Testis (tissue), 3 donors: Measurements from ENCODE around the gene RC3H2. TPM values are rescaled to one million over a fixed set of nuclear protein-coding genes. Genes with fewer than 3 reads are reported as not detected.

ENCODE experiments used
- DNase-seq: peaks from one replicate; pipeline ENCODE4 v3.0.0-alpha.2; 2019
- H3K27ac ChIP-seq, 2 donors: fragments of 200-600 bp; sonication (generic); one replicate each; pipeline ENCODE4 v1.5.1; 2019
- H3K27me3 ChIP-seq: fragments of 200-600 bp; sonication (generic); one replicate; pipeline ENCODE4 v1.5.1; 2019
- H3K36me3 ChIP-seq: fragments of 200-600 bp; sonication (generic); one replicate; pipeline ENCODE4 v1.5.1; 2017; ENCODE audit warnings: low read depth; ENCODE audit errors: missing control alignments
- H3K4me1 ChIP-seq: fragments of 200-600 bp; sonication (generic); one replicate; pipeline ENCODE4 v1.5.1; 2019
- H3K4me3 ChIP-seq, 2 donors: fragments of 200-600 bp; sonication (generic); one replicate each; pipeline ENCODE4 v1.5.1; 2017 to 2019
- H3K9me3 ChIP-seq: fragments of 200-600 bp; sonication (generic); one replicate; pipeline ENCODE4 v1.5.1; 2017
- POLR2A ChIP-seq: fragments of 450-650 bp; IDR thresholded peaks from one replicate; pipeline ENCODE4 v1.6.1; 2017; ENCODE audit warnings: antibody characterized with exemption, mild to moderate bottlenecking, moderate library complexity
- WGBS, 2 donors: methylation state at CpG; one replicate each; pipeline ENCODE4 v1.1.5; 2018; 5-methylcytosine and 5-hydroxymethylcytosine counted together
- intact Hi-C: fragments of 100-400 bp; cut with DNase I; formaldehyde crosslinking; loops from one replicate; pipeline ENCODE4 v1.15.1; 2023; ENCODE audit warnings: low total_unique reads
- polyA plus RNA-seq: library from polyadenylated mRNA; stranded (reverse); fragments of 350-450 nt; fragmentation: Illumina TruSeq; extraction: RNeasy Lipid Tissue Mini Kit (QIAGEN cat#74804); gene quantifications from one replicate; pipeline ENCODE4 v1.2.3, GENCODE V29; 2014; ENCODE audit warnings: low read depth, low replicate concordance; ENCODE audit not compliant: insufficient read depth
- total RNA-seq, 2 donors: library from RNA; depleted of rRNA; stranded (reverse); fragments of >200 nt; gene quantifications; one replicate each; pipeline ENCODE4 v1.2.3, GENCODE V29; 2016
- TF ChIP-seq, protein P1 (sequence below), 3 experiments: fragments of 450-650 bp in 2 of 3; fragments of 200-600 bp in 1 of 3; sonication (generic) in 1 of 3; IDR thresholded peaks; one replicate each; pipeline ENCODE4 v1.5.1; 2016 to 2019; ENCODE audit warnings: antibody characterized with exemption in 3 of 3, mild to moderate bottlenecking in 2 of 3, moderate library complexity in 1 of 3

The RC3H2 gene
- total and polyA plus RNA-seq, 3 donors from 2014 or later: 26.1 to 78.6 (median 70.6) TPM

DNA sequence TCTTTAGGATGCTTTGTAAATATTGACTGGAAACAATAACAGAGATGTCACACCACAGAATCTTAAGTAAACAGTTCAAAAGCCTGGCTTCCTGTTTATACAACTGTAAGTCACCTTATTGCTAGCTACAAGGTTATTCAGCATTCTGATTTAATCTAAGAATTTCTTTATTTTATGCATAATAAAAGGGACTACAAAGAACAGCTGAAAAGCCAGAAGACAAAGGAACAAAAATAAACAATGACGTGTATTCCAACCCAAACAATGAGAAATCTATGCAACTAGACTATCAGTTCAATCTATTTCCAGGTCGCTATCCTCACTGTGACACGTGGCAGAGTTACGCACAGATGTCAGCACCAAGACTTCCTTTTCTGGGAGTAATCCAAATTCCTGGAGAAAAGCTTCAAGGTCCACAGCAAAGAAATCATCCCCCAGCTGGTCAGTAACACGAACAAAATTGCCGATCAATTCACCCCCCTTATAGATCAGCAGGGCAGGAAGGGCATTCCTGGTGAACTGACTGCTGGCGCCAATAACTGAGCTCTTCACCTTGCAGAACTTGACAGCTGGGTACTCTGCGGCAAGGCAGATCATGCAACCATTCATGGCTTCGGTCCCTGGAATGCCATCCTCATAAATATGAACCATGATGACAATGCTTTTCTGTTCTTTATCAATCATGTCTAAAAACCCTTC, 85.2 kb downstream of the RC3H2 start:
- Histone ChIP-seq H3K4me1 (peaks cover 12% of the 10 kb centered on the region), H3K36me3 (no peaks in the 10 kb centered on the region)

GRCh38 chr9:122819326-122819725, 85.8 kb downstream of the RC3H2 start:
- Histone ChIP-seq H3K4me3 (no peak overlapping the region), H3K9me3 (no peaks in the 10 kb centered on the region), H3K27ac (no peak overlapping the region), H3K36me3 (no peaks in the 10 kb centered on the region), H3K4me1 (peaks cover 12% of the 10 kb centered on the region), H3K27me3 (no peaks in the 10 kb centered on the region)
- TF ChIP-seq, protein P1, sequence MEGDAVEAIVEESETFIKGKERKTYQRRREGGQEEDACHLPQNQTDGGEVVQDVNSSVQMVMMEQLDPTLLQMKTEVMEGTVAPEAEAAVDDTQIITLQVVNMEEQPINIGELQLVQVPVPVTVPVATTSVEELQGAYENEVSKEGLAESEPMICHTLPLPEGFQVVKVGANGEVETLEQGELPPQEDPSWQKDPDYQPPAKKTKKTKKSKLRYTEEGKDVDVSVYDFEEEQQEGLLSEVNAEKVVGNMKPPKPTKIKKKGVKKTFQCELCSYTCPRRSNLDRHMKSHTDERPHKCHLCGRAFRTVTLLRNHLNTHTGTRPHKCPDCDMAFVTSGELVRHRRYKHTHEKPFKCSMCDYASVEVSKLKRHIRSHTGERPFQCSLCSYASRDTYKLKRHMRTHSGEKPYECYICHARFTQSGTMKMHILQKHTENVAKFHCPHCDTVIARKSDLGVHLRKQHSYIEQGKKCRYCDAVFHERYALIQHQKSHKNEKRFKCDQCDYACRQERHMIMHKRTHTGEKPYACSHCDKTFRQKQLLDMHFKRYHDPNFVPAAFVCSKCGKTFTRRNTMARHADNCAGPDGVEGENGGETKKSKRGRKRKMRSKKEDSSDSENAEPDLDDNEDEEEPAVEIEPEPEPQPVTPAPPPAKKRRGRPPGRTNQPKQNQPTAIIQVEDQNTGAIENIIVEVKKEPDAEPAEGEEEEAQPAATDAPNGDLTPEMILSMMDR (IDR thresholded peaks at IDR 0.05): no peak
- TF ChIP-seq POLR2A: no peak
- intact Hi-C loops: no loop called here
- DNase-seq: no peak
- 82 to 87% methylated on average over 3 of the region's 3 CpGs for WGBS, 2 donors

More for the DNA sequence above, 85.2 kb downstream of the RC3H2 start:
- H3K4me3 ChIP-seq: no peak overlapping the region
- no peak for DNase-seq
- H3K9me3 ChIP-seq: no peaks in the 10 kb centered on the region
- no peak overlapping the region for H3K27ac ChIP-seq
- intact Hi-C loops: no loop called here
- WGBS, 2 donors: 67 to 68% methylated on average over 9 of the region's 9 CpGs
- H3K27me3 ChIP-seq: no peaks in the 10 kb centered on the region
- no peak for TF ChIP-seq POLR2A
- TF ChIP-seq, protein P1 (IDR thresholded peaks at IDR 0.05): no peak

- WGBS, 2 donors: 73 to 77% methylated on average over 17 of the region's 17 CpGs
- TF ChIP-seq, protein P1 (IDR thresholded peaks at IDR 0.05): no peak
- TF ChIP-seq POLR2A: no peak
- intact Hi-C loops: no loop called here
- H3K4me3 ChIP-seq: no peak overlapping the region
- peaks cover 6% of the 10 kb centered on the region for H3K4me1 ChIP-seq
- no peaks in the 10 kb centered on the region for H3K9me3 ChIP-seq
- no peaks in the 10 kb centered on the region for H3K27me3 ChIP-seq
- no peaks in the 10 kb centered on the region for H3K36me3 ChIP-seq
- no peak for DNase-seq
- no peak overlapping the region for H3K27ac ChIP-seq
Measured at GRCh38 chr9:122816163-122816867, 88.8 kb downstream of the RC3H2 start.

DNA sequence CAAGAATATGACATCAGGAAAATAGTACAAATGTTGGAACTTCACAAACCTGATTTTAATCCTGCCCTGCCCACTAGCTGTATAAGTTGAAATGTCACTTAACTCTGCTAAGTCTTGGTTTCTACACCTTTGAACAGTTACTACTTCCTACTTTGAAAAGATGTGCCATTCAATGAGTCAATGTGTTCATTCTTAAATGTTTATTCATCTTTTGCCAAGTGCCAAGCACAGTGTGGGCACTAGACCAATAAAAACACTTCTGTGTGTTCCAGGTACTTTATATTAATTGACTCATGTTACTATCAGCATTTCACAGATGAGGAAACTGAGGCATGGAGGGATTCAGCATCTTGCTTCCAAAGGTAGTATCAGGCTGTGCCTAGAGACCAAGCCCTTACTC, 89.6 kb downstream of the RC3H2 start:
- Histone ChIP-seq H3K4me3 (no peak overlapping the region), H3K9me3 (no peaks in the 10 kb centered on the region), H3K36me3 (no peaks in the 10 kb centered on the region), H3K27me3 (no peaks in the 10 kb centered on the region), H3K4me1 (no peaks in the 10 kb centered on the region), H3K27ac (no peak overlapping the region)
- DNase-seq: no peak
- TF ChIP-seq, protein P1 (IDR thresholded peaks at IDR 0.05): no peak
- TF ChIP-seq POLR2A: no peak
- intact Hi-C loops: no loop called here
